Measurements from ENCODE around the gene WDR64.

DNA sequence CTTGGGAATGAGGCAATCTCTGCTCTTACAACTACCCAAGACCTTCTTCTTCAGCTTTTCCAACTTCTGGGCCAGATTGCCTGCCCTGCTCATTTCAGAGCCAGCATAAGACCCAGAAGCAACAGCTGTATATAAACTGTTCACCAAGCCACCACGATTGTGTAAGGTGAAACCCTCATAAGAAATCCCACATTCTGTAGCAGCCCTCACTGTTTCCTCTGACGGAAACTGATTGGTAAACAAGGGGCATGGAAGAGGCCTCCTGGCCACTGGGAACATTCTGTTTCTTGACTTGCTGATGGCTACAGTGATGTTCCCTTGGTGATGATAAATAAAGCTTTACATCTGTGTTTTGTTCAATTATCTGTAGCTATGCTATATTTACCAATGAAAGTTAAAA lies 156.2 kb downstream of the WDR64 start:
- TF ChIP-seq, protein P1, sequence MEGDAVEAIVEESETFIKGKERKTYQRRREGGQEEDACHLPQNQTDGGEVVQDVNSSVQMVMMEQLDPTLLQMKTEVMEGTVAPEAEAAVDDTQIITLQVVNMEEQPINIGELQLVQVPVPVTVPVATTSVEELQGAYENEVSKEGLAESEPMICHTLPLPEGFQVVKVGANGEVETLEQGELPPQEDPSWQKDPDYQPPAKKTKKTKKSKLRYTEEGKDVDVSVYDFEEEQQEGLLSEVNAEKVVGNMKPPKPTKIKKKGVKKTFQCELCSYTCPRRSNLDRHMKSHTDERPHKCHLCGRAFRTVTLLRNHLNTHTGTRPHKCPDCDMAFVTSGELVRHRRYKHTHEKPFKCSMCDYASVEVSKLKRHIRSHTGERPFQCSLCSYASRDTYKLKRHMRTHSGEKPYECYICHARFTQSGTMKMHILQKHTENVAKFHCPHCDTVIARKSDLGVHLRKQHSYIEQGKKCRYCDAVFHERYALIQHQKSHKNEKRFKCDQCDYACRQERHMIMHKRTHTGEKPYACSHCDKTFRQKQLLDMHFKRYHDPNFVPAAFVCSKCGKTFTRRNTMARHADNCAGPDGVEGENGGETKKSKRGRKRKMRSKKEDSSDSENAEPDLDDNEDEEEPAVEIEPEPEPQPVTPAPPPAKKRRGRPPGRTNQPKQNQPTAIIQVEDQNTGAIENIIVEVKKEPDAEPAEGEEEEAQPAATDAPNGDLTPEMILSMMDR (IDR thresholded peaks at IDR 0.05), result no peak
- TF ChIP-seq POLR2A (IDR thresholded peaks at IDR 0.05), result no peak

Data from heart left ventricle (tissue), 13 donors.